ENCODE data around the gene GRAMD2A. TPM values are rescaled to one million over a fixed set of nuclear protein-coding genes. Genes with fewer than 3 reads are reported as not detected.

Gene GRAMD2A
- total and polyA plus RNA-seq, 10 of the 15 experiments (the other 5 are each of a cell fraction or from before 2014, with no cell fraction given): 0.02 to 0.35 TPM; not detected in 8

GRCh38 chr15:72112805-72113204 lies 84.8 kb downstream of the GRAMD2A start:
- DNase-seq (ENCODE audit: low read depth, low spot score) (no peak), FAIRE-seq (no peak), ATAC-seq (no peak)
- no peaks in the 10 kb centered on the region for H3K36me3 ChIP-seq (ENCODE audit: control insufficient read depth in 2 of 2, insufficient read depth in 2 of 2, low read length in 1 of 2)
- peaks cover 4% of the 10 kb centered on the region; the same call in 1 of the 2 replicates for H3K4me1 ChIP-seq (ENCODE audit: control insufficient read depth, insufficient read depth, low read length)
- H4K20me1 ChIP-seq (ENCODE audit: control insufficient read depth, insufficient read depth): no peaks in the 10 kb centered on the region
- ChIA-PET POLR2A (interaction anchor here (0.7 to 1.6 kb wide), 3 partner anchors 8 to 27 kb away, joined by 3 to 6 read pairs (median 4); no protein-coding TSS in a partner anchor), CTCF (interaction anchor here (1.0 to 2.1 kb wide), 4 partner anchors 9 to 119 kb away, joined by 3 to 13 read pairs (median 4); no protein-coding TSS in a partner anchor), SMC1A (ENCODE audit: uncharacterized antibody, unreplicated experiment) (interaction anchor here (0.7 to 1.9 kb wide), 8 partner anchors 21 to 382 kb away, joined by 3 to 7 read pairs (median 5); no protein-coding TSS in a partner anchor), RAD21 (ENCODE audit: unreplicated experiment) (interaction anchor here (1.2 to 2.0 kb wide), 5 partner anchors 18 to 222 kb away, joined by 4 to 9 read pairs (median 5); no protein-coding TSS in a partner anchor)
- no peak overlapping the region for H2AFZ ChIP-seq (ENCODE audit: control insufficient read depth, low read depth, low read length)
- H3K79me2 ChIP-seq (ENCODE audit: control insufficient read depth, insufficient read depth, low read length): peaks cover 19% of the 10 kb centered on the region
- BruUV-seq (replicated peaks): no TSS peak
- no peak overlapping the region for H3K4me2 ChIP-seq (ENCODE audit: control insufficient read depth, insufficient read depth)
- H3K9me3 ChIP-seq (replicated peaks; ENCODE audit: control insufficient read depth, insufficient read depth, low read length): no peaks in the 10 kb centered on the region
- in situ Hi-C loops (cut with MboI): no loop called here
- intact Hi-C loops (cut with micrococcal nuclease; ENCODE audit: unreplicated experiment): no loop called here
- H3K27ac ChIP-seq (ENCODE audit: control insufficient read depth, insufficient read depth): no peak overlapping the region
- H3K9ac ChIP-seq (ENCODE audit: control insufficient read depth, insufficient read depth, low read length): no peak overlapping the region
- TF ChIP-seq, protein P1, sequence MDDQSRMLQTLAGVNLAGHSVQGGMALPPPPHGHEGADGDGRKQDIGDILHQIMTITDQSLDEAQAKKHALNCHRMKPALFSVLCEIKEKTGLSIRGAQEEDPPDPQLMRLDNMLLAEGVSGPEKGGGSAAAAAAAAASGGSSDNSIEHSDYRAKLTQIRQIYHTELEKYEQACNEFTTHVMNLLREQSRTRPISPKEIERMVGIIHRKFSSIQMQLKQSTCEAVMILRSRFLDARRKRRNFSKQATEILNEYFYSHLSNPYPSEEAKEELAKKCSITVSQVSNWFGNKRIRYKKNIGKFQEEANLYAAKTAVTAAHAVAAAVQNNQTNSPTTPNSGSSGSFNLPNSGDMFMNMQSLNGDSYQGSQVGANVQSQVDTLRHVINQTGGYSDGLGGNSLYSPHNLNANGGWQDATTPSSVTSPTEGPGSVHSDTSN (IDR thresholded peaks at IDR 0.05; ENCODE audit: insufficient replicate concordance, low read depth, low read length): no peak
- no peak for TF ChIP-seq NR2F1 (conservative IDR thresholded peaks at IDR 0.05)
- TF ChIP-seq PKNOX1 (IDR thresholded peaks at IDR 0.05): no peak
- TF ChIP-seq RUNX3 (IDR thresholded peaks at IDR 0.05; ENCODE audit: low read length): no peak
- TF ChIP-seq GATAD2B (conservative IDR thresholded peaks at IDR 0.05; ENCODE audit: low read depth): no peak
- no peak for TF ChIP-seq NKRF (conservative IDR thresholded peaks at IDR 0.05)
- no peak for TF ChIP-seq NFYB (IDR thresholded peaks at IDR 0.05; ENCODE audit: insufficient read depth, low read depth, low read length)
- TF ChIP-seq, protein P2, sequence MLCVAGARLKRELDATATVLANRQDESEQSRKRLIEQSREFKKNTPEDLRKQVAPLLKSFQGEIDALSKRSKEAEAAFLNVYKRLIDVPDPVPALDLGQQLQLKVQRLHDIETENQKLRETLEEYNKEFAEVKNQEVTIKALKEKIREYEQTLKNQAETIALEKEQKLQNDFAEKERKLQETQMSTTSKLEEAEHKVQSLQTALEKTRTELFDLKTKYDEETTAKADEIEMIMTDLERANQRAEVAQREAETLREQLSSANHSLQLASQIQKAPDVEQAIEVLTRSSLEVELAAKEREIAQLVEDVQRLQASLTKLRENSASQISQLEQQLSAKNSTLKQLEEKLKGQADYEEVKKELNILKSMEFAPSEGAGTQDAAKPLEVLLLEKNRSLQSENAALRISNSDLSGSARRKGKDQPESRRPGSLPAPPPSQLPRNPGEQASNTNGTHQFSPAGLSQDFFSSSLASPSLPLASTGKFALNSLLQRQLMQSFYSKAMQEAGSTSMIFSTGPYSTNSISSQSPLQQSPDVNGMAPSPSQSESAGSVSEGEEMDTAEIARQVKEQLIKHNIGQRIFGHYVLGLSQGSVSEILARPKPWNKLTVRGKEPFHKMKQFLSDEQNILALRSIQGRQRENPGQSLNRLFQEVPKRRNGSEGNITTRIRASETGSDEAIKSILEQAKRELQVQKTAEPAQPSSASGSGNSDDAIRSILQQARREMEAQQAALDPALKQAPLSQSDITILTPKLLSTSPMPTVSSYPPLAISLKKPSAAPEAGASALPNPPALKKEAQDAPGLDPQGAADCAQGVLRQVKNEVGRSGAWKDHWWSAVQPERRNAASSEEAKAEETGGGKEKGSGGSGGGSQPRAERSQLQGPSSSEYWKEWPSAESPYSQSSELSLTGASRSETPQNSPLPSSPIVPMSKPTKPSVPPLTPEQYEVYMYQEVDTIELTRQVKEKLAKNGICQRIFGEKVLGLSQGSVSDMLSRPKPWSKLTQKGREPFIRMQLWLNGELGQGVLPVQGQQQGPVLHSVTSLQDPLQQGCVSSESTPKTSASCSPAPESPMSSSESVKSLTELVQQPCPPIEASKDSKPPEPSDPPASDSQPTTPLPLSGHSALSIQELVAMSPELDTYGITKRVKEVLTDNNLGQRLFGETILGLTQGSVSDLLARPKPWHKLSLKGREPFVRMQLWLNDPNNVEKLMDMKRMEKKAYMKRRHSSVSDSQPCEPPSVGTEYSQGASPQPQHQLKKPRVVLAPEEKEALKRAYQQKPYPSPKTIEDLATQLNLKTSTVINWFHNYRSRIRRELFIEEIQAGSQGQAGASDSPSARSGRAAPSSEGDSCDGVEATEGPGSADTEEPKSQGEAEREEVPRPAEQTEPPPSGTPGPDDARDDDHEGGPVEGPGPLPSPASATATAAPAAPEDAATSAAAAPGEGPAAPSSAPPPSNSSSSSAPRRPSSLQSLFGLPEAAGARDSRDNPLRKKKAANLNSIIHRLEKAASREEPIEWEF (IDR thresholded peaks at IDR 0.05; ENCODE audit: insufficient replicate concordance, low read depth, low read length): no peak
- no peak overlapping the region for H3K4me3 ChIP-seq
- no peaks in the 10 kb centered on the region for H3K27me3 ChIP-seq (replicated peaks in 1 of 2; ENCODE audit: control insufficient read depth in 2 of 2, insufficient read depth in 2 of 2, low read length in 1 of 2)
